HUES64 (cell line): ENCODE measurements around the gene BTBD2.
A peak's percentile ranks its signal among the peaks of the same experiment; 100 is the strongest.

ENCODE experiments used
- H3K27ac ChIP-seq: 2 replicates; pipeline ENCODE4 v1.7.0; 2013; ENCODE audit warnings: low read depth, low read length, inconsistent platforms
- H3K27me3 ChIP-seq: 2 replicates; pipeline ENCODE4 v1.6.1; 2013; ENCODE audit warnings: mild to moderate bottlenecking, low read length; ENCODE audit not compliant: insufficient read depth
- H3K36me3 ChIP-seq: 2 replicates; pipeline ENCODE4 v1.6.1; 2013; ENCODE audit warnings: mild to moderate bottlenecking, low read length; ENCODE audit not compliant: insufficient read depth
- H3K4me1 ChIP-seq: 2 replicates; pipeline ENCODE4 v1.6.1; 2013; ENCODE audit warnings: mild to moderate bottlenecking, low read length, moderate library complexity; ENCODE audit not compliant: insufficient read depth
- H3K4me3 ChIP-seq: 2 replicates; pipeline ENCODE4 v1.5.1; 2013; ENCODE audit warnings: mild to moderate bottlenecking, low read length, moderate library complexity
- H3K9ac ChIP-seq: 2 replicates; pipeline ENCODE4 v1.6.1; 2013; ENCODE audit warnings: mild to moderate bottlenecking, low read depth, low read length
- H3K9me3 ChIP-seq: 2 replicates; pipeline ENCODE4 v1.6.1; 2013; ENCODE audit warnings: low read depth, low read length; ENCODE audit not compliant: insufficient read depth
- WGBS: fragments of 150-250, 120-280 bp; methylation state at CpG from one replicate; pipeline ENCODE4 v1.1.7; 2013; ENCODE audit warnings: missing lambda C conversion rate; 5-methylcytosine and 5-hydroxymethylcytosine counted together

The BTBD2 gene

GRCh38 chr19:2058570-2059421 is 43.3 kb upstream of the BTBD2 start:
- H3K9me3 ChIP-seq: no peaks in the 10 kb centered on the region
- no peak overlapping the region for H3K9ac ChIP-seq
- H3K27ac ChIP-seq: no peak overlapping the region; the same call in 1 of the 2 replicates
- peaks cover 21% of the 10 kb centered on the region; the same call in 1 of the 2 replicates for H3K4me1 ChIP-seq
- no peak overlapping the region for H3K4me3 ChIP-seq
- WGBS: 90% methylated on average over 24 of the region's 27 CpGs
- H3K27me3 ChIP-seq: no peaks in the 10 kb centered on the region
- no peaks in the 10 kb centered on the region for H3K36me3 ChIP-seq

- H3K27ac ChIP-seq: no peak overlapping the region; the same call in 1 of the 2 replicates
Measured at GRCh38 chr19:2057484-2058469, 42.3 kb upstream of the BTBD2 start.

GRCh38 chr19:2056837-2057192 is 41.3 kb upstream of the BTBD2 start:
- H3K4me1 ChIP-seq: peaks cover 14% of the 10 kb centered on the region; the same call in 1 of the 2 replicates
- no peaks in the 10 kb centered on the region for H3K9me3 ChIP-seq
- WGBS: 81% methylated on average over 5 of the region's 5 CpGs
- H3K27me3 ChIP-seq: no peaks in the 10 kb centered on the region
- H3K4me3 ChIP-seq: no peak overlapping the region
- no peak overlapping the region for H3K27ac ChIP-seq
- H3K9ac ChIP-seq: no peak overlapping the region
- H3K36me3 ChIP-seq: no peaks in the 10 kb centered on the region

More at GRCh38 chr19:2057484-2058469, 42.3 kb upstream of the BTBD2 start:
- 87% methylated on average over 23 of the region's 23 CpGs for WGBS
- no peaks in the 10 kb centered on the region for H3K36me3 ChIP-seq
- no peaks in the 10 kb centered on the region for H3K9me3 ChIP-seq
- peaks cover 21% of the 10 kb centered on the region; the same call in 1 of the 2 replicates for H3K4me1 ChIP-seq
- no peaks in the 10 kb centered on the region for H3K27me3 ChIP-seq
- H3K9ac ChIP-seq: no peak overlapping the region; the same call in 1 of the 2 replicates
- H3K4me3 ChIP-seq: no peak overlapping the region

DNA sequence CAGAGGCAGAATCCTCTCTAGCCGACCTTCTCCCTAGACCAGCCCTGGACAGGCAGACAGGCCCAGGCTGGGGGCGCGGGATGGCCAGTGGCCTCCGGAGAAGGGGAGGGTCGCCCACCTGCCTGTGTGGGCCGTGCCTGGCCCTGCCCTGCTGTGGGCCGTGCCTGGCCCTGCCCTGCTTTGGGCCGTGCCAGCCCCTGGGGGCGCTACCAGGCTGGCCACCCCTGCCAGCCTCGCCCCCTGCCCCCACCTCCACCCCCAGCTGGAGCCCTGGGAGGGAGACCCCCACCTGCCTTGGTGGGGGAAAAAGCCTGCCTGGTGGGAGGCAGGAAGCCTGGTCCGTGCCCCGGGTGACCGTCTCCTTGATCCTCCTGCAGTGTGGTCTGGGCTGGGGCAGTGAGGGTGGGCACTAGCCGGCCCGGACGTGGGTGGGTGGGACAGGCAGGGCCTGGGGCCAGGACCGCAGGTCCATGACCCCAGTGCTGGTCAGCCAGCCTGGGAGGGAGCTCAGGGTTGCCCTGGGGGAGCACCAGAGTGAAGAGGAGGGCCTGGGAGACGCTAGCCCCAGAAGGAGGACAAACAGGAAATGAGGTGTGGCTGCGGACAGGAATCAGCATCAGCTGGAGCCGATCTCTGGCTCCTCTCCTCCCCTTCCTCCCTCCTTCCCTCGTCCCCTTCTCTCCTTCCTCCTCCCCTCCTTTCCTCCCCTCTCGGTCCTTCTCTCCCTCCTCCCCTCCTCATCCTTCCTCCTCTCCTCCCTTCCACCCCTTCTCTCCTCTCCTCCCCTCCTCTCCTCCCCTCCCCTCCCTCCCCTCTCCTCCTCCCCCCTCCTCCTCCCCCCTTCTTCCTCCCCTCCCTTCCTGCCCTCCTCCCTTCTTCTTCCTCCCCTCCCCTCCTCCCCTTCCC is 40.7 kb upstream of the BTBD2 start:
- peaks cover 14% of the 10 kb centered on the region; the same call in 1 of the 2 replicates for H3K4me1 ChIP-seq
- H3K9ac ChIP-seq: no peak overlapping the region
- no peaks in the 10 kb centered on the region for H3K27me3 ChIP-seq
- 53% methylated on average over 21 of the region's 22 CpGs for WGBS
- H3K27ac ChIP-seq: peak overlapping the region; percentile 46; the same call in 1 of the 2 replicates
- H3K4me3 ChIP-seq: no peak overlapping the region
- no peaks in the 10 kb centered on the region for H3K9me3 ChIP-seq
- H3K36me3 ChIP-seq: no peaks in the 10 kb centered on the region

- Histone ChIP-seq H3K4me3 (no peak overlapping the region), H3K27me3 (no peaks in the 10 kb centered on the region), H3K9ac (no peak overlapping the region), H3K27ac (no peak overlapping the region), H3K4me1 (peaks cover 4% of the 10 kb centered on the region; the same call in 1 of the 2 replicates), H3K9me3 (no peaks in the 10 kb centered on the region), H3K36me3 (no peaks in the 10 kb centered on the region)
- WGBS: 83% methylated on average over 8 of the region's 8 CpGs
Measured at GRCh38 chr19:2054763-2055162, 39.2 kb upstream of the BTBD2 start.

GRCh38 chr19:2053601-2054389 is 38.3 kb upstream of the BTBD2 start:
- no peaks in the 10 kb centered on the region for H3K4me1 ChIP-seq
- no peaks in the 10 kb centered on the region for H3K36me3 ChIP-seq
- H3K27me3 ChIP-seq: no peaks in the 10 kb centered on the region
- H3K27ac ChIP-seq: no peak overlapping the region
- no peaks in the 10 kb centered on the region for H3K9me3 ChIP-seq
- no peak overlapping the region for H3K4me3 ChIP-seq
- no peak overlapping the region for H3K9ac ChIP-seq
- 94% methylated on average over 24 of the region's 24 CpGs for WGBS

GRCh38 chr19:2051773-2052704 is 36.5 kb upstream of the BTBD2 start:
- Histone ChIP-seq H3K9me3 (no peaks in the 10 kb centered on the region), H3K9ac (no peak overlapping the region), H3K36me3 (peaks cover under 1% of the 10 kb centered on the region; the same call in 1 of the 2 replicates), H3K27ac (no peak overlapping the region), H3K4me1 (no peaks in the 10 kb centered on the region), H3K27me3 (no peaks in the 10 kb centered on the region), H3K4me3 (peak overlapping the region; percentile 53; the same call in 1 of the 2 replicates)
- WGBS: 90% methylated on average over 18 of the region's 18 CpGs

DNA sequence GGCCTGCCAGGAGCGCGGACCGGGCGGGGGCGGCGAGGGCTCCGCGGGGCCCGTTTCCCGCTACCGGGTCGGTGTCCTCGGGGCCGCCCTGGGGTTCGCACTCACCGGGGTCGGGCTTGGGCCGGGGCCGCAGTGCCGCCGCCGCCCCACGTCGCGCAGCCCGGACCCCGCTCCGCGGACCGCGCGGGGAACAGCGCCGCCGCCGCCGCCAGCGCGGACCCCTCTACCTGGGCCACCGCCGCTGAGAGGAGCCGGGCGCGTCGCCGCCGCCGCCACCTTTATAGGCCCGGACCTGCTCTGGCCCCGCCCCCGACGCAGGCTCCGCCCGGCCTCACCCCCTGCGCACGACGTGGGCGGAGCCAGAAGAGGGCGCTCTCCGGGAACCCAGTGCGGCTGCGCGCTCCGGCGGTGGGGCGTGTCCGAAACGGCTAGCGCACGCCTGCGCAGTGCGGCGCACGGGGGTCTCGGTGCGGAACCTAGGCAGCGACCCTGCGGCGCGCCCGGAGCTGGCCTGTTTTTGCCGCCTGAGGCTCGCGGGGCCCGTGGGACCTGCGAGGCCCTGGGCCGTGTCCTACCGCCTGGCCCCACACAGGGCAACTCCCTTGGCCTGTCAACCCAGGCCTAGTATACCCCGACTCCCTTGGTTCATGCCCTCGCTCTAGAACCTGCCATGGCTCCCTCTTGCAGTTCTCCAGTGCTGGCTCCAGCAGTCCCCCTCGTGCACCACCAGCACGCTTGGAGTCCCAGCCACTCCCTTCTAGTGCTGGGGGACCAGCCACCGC is 35.7 kb upstream of the BTBD2 start, which contains the start of gene MKNK2:
Gene MKNK2 (minus strand): TSS at position 254 of the 782 bp plus-strand sequence. CDS start 393 bp downstream, outside the sequence.
- 3% methylated on average over 93 of the region's 93 CpGs for WGBS
- H3K4me1 ChIP-seq: no peaks in the 10 kb centered on the region
- H3K9me3 ChIP-seq: no peaks in the 10 kb centered on the region
- H3K27me3 ChIP-seq: no peaks in the 10 kb centered on the region
- peaks cover 7% of the 10 kb centered on the region; the same call in 1 of the 2 replicates for H3K36me3 ChIP-seq
- H3K4me3 ChIP-seq: peak within 1 kb of the TSS; percentile 94
- 0 out of 2 replicates have a peak within 1 kb of the TSS, but pooled peaks have one; percentile 5 for H3K27ac ChIP-seq
- peak within 1 kb of the TSS; percentile 80 for H3K9ac ChIP-seq
